ENCODE measurements around the gene RNASE8. TPM values are rescaled to one million over a fixed set of nuclear protein-coding genes. Genes with fewer than 3 reads are reported as not detected.

The RNASE8 gene
- polyA plus RNA-seq, 3 donors = not detected

- WGBS (ENCODE audit: insufficient coverage) = 56% methylated on average over 16 of the region's 28 CpGs
These were observed 39.9 kb upstream of the RNASE8 start for GRCh38 chr14:21017528-21018245.

GRCh38 chr14:21018286-21018685, 39.3 kb upstream of the RNASE8 start:
- no peaks in the 10 kb centered on the region for H3K9me3 ChIP-seq (replicated peaks in 1 of 2; ENCODE audit: control insufficient read depth in 1 of 2, insufficient read depth in 1 of 2, low read length in 2 of 2)
- no peak for TF ChIP-seq CTCF (IDR thresholded peaks at IDR 0.05)
- no peaks in the 10 kb centered on the region for H3K9me3 Mint-ChIP-seq
- H3K4me3 ChIP-seq (replicated peaks in 1 of 3; ENCODE audit: low read depth in 2 of 3, low read length in 3 of 3) = no peak overlapping the region
- no peak for DNase-seq
- intact Hi-C loops (cut with micrococcal nuclease) = loop anchor here (5.0 to 10.0 kb wide), 3 partner anchors 39 to 89 kb away; partner anchors contain the start of gene RNASE8 (in 1 of the 2)
- H3K27ac ChIP-seq (ENCODE audit: low read depth in 1 of 2, low read length in 2 of 2) = peak overlapping the region in 1 of 2 donors; percentile 61
- peaks cover 69% of the 10 kb centered on the region for H3K4me1 Mint-ChIP-seq
- peak overlapping the region; percentile 14 for H3K4me2 ChIP-seq (replicated peaks; ENCODE audit: extremely low read depth, low read length, poor library complexity, severe bottlenecking)
- 91% methylated on average over 5 of the region's 7 CpGs for WGBS (ENCODE audit: insufficient coverage)
- no peaks in the 10 kb centered on the region for H3K79me2 ChIP-seq (ENCODE audit: insufficient read depth, low read length)
- no peaks in the 10 kb centered on the region for H4K20me1 ChIP-seq (ENCODE audit: insufficient read depth, low read length)
- peaks cover 62 to 70% of the 10 kb centered on the region in 2 donors for H3K4me1 ChIP-seq (ENCODE audit: control insufficient read depth in 1 of 2, insufficient read depth in 2 of 2, low read length in 2 of 2)
- H3K27ac Mint-ChIP-seq = peak overlapping the region in 4 of 7 donors; percentile 8 to 67 (median 45)
- no peaks in the 10 kb centered on the region for H3K36me3 ChIP-seq (replicated peaks in 1 of 2; ENCODE audit: control insufficient read depth in 1 of 2, insufficient read depth in 2 of 2, low read length in 2 of 2)
- no peak overlapping the region for H3K9ac ChIP-seq (ENCODE audit: insufficient read depth, low read length, poor library complexity, severe bottlenecking)
- H3K27me3 ChIP-seq (ENCODE audit: control insufficient read depth in 2 of 2, insufficient read depth in 2 of 2, low read length in 2 of 2) = no peaks in the 10 kb centered on the region
- H3K4me3 Mint-ChIP-seq = no peak overlapping the region
- H3K36me3 Mint-ChIP-seq = peaks cover 0 to 6% of the 10 kb centered on the region in 2 donors
- no peak overlapping the region for H2AFZ ChIP-seq (ENCODE audit: insufficient read depth, low read depth, low read length, poor library complexity, severe bottlenecking)
- H3K27me3 Mint-ChIP-seq (ENCODE audit: low read depth in 3 of 3) = peaks cover 10 to 13% (median 10%) of the 10 kb centered on the region in 3 donors

More at GRCh38 chr14:21017528-21018245, 39.9 kb upstream of the RNASE8 start:
- intact Hi-C loops (cut with micrococcal nuclease) = loop anchor here (5.0 to 10.0 kb wide), 3 partner anchors 40 to 90 kb away; partner anchors contain the start of gene RNASE8 (in 1 of the 2)
- Histone ChIP-seq H3K4me2 (replicated peaks; ENCODE audit: extremely low read depth, low read length, poor library complexity, severe bottlenecking) (peak overlapping the region; percentile 14), H3K36me3 (replicated peaks in 1 of 2; ENCODE audit: control insufficient read depth in 1 of 2, insufficient read depth in 2 of 2, low read length in 2 of 2) (no peaks in the 10 kb centered on the region), H3K79me2 (ENCODE audit: insufficient read depth, low read length) (no peaks in the 10 kb centered on the region), H3K4me3 (replicated peaks in 1 of 3; ENCODE audit: low read depth in 2 of 3, low read length in 3 of 3) (no peak overlapping the region), H3K27me3 (ENCODE audit: control insufficient read depth in 2 of 2, insufficient read depth in 2 of 2, low read length in 2 of 2) (no peaks in the 10 kb centered on the region), H3K9me3 (replicated peaks in 1 of 2; ENCODE audit: control insufficient read depth in 1 of 2, insufficient read depth in 1 of 2, low read length in 2 of 2) (no peaks in the 10 kb centered on the region), H2AFZ (ENCODE audit: insufficient read depth, low read depth, low read length, poor library complexity, severe bottlenecking) (no peak overlapping the region), H3K9ac (ENCODE audit: insufficient read depth, low read length, poor library complexity, severe bottlenecking) (no peak overlapping the region), H3K4me1 (ENCODE audit: control insufficient read depth in 1 of 2, insufficient read depth in 2 of 2, low read length in 2 of 2) (peaks cover 56 to 64% of the 10 kb centered on the region in 2 donors), H4K20me1 (ENCODE audit: insufficient read depth, low read length) (no peaks in the 10 kb centered on the region), H3K27ac (ENCODE audit: low read depth in 1 of 2, low read length in 2 of 2) (peak overlapping the region in 1 of 2 donors; percentile 61)
- Mint-ChIP-seq H3K9me3 (no peaks in the 10 kb centered on the region), H3K4me1 (peaks cover 63% of the 10 kb centered on the region), H3K27me3 (ENCODE audit: low read depth in 3 of 3) (peaks cover 6 to 14% (median 12%) of the 10 kb centered on the region in 3 donors), H3K27ac (peak overlapping the region; percentile 8 to 78 (median 41)), H3K4me3 (peak overlapping the region; percentile 4 to 39), H3K36me3 (peaks cover 0 to 6% of the 10 kb centered on the region in 2 donors)
- TF ChIP-seq CTCF (IDR thresholded peaks at IDR 0.05) = no peak
- peak; percentile 35 to 50 (median 35) for DNase-seq

Data from CD14-positive monocyte (primary cell).